GM19023 (cell line): ENCODE measurements around the gene CBX4.

Experiments
- ATAC-seq: cut with Tn5 transposase; IDR thresholded peaks from one replicate; pipeline ENCODE4 v1.9.1; 2021; ENCODE audit warnings: mild to moderate bottlenecking, moderate library complexity; ENCODE audit not compliant: unreplicated experiment

The CBX4 gene

GRCh38 chr17:79814127-79814973 is 24.9 kb downstream of the CBX4 start:
- ATAC-seq = no peak

DNA sequence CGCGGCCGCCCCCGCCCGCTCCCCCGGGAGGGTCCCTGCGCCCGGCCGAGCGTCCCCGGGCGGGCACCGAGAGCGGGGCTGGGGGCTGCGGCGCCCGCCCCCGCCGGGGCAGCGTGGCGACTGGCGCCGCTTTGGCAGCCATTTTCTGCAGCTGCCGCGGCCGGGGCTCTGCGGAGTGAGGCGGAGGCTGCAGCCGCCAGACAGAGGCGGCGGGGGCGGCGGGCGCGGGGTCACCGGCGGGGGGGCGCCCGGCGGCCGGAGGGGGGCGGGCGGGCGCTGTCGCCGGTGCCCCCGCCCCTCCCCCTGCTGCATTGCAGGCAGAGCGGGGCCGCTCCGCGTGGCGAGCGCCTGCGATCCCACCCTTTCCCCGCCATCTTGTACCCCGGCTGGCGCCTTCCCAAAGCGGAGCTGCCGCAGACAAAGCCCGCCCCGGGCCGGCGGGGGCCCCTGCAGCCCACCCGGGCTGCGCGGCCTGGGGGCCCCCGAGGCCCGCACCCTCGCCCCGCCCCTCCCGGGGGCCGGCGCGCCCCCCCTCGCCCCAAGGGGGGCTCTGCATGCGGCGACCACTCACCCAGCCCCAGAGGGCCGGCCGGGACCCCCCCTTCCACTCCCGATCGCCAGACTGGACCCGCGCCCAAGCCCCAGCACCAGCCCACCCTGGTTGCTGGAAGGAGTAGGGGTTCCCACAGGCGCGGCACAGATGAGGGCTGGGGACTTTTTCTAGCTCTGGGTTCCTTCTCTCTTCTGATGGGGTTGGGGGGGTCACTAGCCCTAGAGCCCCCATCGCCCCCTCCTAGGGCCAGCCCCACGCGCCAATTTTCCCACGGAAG is 25.7 kb downstream of the CBX4 start:
- no peak for ATAC-seq

DNA sequence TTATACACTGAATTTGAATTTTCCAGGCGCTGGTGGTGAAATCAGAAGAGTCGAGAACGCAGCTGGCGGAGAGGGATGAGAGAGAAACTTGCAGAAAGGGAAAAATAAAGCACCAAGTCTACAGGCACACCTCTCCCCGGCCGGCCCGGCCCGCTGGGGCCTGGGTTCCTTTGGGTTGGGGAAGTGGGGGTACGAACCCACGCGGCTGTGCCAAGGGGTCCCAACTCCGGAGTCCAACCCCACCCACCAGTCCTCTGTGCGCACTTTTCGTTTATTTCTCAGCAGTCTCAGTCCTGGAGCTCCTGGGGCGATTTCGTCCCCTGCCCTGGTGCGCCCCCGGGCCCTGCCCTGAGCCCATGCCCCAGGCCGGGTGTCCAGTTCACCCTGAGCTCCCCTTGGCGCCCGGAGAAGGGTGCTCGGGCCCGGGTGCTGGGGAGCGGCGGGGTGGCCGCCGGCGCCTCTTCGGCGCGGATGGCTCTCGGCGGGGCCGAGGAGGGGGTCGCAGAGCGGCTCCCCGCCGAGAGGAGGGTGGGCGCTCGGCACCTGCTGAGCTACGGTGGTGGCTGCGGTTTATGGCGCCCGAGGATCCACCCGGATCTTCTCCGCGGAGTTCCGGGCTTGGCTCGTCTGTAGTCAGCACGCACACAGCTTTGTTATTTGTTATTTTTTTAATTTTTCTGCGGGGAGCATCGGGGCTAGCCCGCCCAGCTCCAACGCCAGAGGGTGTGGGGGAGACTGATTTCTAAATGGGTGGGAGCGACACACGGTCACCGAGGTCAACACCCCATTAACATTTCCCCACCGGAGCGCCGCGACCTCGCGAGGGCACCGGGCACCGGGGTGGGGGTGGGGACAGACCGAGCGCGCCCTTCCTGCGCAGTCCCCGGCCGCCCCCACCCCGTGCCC is 26.6 kb downstream of the CBX4 start:
- no peak for ATAC-seq

DNA sequence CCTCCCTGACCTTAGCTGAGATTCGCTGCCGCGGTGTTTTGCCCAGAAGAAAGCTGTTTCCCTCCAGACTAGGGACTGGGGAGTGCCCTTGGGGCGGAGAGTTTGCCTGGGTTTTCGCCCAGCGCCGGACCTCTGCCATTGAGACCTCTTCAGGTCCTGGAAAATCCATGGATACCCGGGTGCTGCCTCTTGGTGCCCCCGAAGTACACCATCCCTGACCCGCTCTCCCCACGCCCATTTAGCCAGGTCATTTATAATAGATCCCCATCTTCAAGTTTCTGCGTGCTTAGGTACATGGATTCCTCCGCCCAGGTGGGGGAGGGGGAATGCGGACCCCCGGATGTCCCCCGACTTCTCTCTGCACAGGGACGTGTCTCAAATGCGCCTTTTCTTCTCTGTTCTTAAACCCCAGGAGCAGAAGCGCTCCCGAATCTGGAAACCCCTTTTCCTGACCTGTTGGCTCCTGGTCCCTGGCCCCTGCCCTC is 27.3 kb downstream of the CBX4 start:
- no peak for ATAC-seq

DNA sequence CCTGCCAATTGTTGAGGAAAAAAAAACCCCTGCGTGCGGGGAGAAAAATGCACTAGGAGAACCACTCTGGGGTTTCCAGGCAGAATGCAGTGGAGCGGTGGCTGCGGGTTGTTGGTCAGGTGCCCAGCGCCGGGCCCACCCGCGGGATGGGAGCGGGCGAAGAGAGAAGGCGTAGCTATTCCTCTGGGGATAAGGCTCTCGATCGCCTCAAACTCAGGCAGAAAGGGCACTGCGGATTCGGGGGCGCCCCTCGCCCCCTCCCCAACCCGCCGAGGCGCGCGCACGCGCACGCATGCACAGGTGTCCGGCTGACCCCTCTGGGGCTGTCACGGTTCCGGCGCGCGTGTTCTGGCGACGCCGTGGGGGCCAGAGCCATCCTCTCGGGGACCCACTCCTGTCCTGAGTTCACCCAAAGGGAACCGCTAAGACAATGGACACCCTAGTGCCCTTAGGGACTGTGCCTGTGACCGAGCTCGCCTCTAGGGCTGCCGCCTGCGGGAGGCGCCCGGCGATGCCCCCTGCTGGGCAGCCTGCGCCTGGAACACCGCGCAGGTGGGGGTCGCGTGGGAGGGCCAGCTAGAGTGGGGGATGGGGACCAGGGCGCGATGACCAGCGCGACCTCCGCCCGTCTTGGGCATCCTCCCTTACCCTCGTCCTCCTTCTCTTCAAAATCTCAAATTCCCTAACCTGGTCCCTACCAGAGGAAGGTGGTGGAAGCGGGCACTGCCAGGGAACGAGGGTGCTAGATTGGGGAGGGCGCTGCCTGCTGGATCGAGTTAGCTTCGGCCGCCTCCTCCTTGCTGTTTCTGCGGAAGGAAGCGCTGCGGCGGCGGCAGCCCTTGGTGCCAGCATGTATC is 28.0 kb downstream of the CBX4 start:
- ATAC-seq = no peak

GRCh38 chr17:79810130-79811010 is 28.9 kb downstream of the CBX4 start:
- ATAC-seq = peak; percentile 80

DNA sequence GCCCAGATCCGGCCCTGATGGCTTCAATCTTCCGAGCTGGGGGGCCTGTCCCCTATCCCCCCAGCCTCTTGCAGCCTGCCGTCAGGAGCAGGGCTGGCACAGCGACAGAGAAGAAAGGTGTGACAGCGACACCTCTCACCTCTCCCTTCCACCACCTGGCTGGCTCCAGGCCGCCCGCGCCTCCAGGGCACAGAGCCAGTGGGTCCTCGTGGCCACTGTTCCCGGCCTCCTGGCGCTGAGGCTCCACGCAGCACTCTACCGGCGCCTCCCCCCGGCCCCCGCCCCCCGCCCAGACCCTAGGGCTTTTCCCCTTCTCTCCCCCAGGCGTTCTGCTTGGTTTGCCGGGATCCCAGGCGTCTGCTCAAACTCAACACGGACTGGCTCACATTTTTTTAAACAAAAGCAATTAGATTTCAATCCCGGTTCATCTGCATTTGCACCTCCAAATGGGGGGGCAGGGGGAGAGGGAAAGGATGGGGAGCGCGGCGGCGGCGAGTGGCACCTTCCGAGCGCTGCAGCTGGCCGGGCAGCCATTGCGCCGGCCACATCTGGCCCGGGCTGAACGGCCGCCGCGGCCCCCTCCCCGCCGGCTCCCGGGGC is 29.6 kb downstream of the CBX4 start:
- ATAC-seq = no peak

- ATAC-seq = no peak
Observed at GRCh38 chr17:79808763-79809529, 30.3 kb downstream of the CBX4 start.

DNA sequence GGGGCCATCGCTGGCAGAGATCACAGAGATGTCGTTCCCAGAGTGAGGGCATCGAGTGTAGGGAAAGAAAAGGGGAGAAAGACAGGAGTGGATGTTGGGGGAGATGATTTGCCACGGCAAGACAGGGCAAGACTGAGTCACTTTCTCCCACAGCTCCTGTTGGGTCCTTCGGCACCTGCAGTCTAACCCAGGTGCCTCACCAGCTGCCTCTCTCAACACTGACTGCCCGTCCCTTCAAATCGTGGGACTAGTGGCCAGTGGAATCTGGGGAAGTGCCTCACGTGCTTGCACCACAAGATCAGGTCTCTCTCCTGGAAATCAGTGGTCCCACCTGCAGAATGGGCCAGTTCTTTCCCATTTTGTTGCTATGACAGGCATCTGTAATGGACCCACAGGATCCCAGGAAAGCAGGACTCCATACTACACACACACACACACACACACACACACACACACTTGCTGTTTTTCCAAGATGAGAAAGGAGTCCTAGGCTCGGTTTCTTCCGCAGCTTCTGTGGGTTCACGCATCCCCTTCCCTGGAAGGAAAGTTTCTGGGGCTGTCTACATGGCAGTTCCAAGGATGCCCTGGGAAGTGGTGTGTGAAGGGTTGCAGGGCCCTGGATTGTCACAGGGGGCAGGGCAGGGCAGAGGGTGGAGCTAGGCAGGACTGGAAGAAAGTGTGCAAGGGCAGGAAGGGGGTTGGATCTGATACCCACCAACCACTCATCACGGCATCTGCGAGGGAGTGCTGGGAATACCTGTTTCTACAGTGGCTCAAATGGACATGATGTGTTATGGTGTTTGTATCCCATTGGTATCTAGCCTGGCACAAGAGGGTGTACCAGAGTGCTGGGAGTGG is 32.1 kb downstream of the CBX4 start:
- no peak for ATAC-seq

DNA sequence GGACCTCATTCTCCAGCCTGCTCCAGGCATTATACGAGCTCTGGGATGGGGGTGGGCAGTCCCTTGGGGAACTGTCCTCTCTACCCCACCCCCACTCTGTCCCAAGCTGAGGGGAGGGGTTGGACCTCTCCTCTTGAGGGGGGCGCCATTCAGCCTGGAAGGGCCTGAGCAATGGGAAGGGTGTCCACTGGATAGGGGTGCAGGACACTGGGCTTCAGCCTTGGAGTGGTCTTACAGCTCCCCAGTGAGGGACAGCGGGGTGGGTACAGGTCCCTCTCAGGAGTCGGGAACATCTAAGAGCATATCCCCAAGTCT is 32.8 kb downstream of the CBX4 start:
- no peak for ATAC-seq

GRCh38 chr17:79804856-79805696 is 34.2 kb downstream of the CBX4 start:
- no peak for ATAC-seq

GRCh38 chr17:79803997-79804855 is 35.0 kb downstream of the CBX4 start:
- no peak for ATAC-seq

- no peak for ATAC-seq
Observed at GRCh38 chr17:79803421-79803996, 35.7 kb downstream of the CBX4 start.

DNA sequence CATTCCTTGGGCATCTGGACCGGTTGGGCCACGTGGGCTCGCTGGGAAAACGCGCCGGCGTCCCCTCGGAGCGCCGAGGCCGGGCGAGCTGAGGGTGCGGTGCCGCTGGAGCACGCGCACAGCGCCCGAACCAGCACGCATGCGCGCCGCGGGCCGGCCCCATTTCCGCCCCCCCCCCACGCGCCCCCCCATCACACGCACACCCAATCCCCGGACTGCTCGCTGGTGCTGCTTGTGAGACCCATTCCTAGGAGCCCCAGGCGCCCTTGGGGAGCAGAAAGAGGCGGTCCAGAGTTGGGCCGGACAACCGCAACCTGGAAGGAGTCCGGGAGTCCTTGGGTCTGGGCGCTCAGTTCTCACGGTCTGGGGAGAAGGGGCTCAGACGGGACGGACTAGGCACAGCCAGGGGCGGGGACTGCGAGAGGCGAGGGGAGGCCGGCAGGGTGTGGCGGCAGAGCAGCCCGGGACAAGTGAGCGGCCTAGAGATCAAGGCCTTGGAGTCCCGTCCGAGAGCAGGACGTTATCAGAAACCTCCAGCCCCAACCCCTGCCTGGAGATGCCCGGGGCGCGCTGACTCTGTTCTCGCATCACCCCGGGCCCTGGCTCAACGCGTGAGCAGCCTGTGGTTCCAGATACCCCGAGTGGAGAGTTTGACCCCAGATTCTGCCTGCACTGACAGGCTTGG is 36.4 kb downstream of the CBX4 start:
- ATAC-seq = no peak
